GM12878 (cell line): ENCODE measurements around the gene CFAP299.

Source experiments
- POLR2A ChIP-seq: IDR thresholded peaks from 2 replicates; pipeline ENCODE4 v1.6.1; 2011; ENCODE audit warnings: low read depth, mild to moderate bottlenecking, low read length
- USF2 ChIP-seq: IDR thresholded peaks from 2 replicates; pipeline ENCODE4 v1.6.1; 2011; ENCODE audit warnings: low read depth, low read length, improper control_type of control experiment, borderline replicate concordance

GRCh38 chr4:80790152-80790551 is 454.6 kb downstream of the CFAP299 start:
- TF ChIP-seq USF2 = no peak
- no peak for TF ChIP-seq POLR2A
